Kidney glomerular epithelial cell (primary cell): ENCODE measurements around the gene TNS1.

ENCODE experiments used
- DNase-seq: peaks from one replicate; lab custom pipeline; 2025; lab: John Stamatoyannopoulos, UW

Gene TNS1

GRCh38 chr2:217942731-217943335 is 60.0 kb downstream of the TNS1 start:
- DNase-seq = peak; percentile 30

GRCh38 chr2:217941886-217942728 is 60.7 kb downstream of the TNS1 start:
- DNase-seq = no peak

- no peak for DNase-seq
These were observed 61.5 kb downstream of the TNS1 start for GRCh38 chr2:217941339-217941738.

GRCh38 chr2:217940261-217941220 is 62.3 kb downstream of the TNS1 start:
- no peak for DNase-seq

- DNase-seq = no peak
These were observed 63.1 kb downstream of the TNS1 start for GRCh38 chr2:217939629-217940245.

GRCh38 chr2:217939220-217939619 is 63.6 kb downstream of the TNS1 start:
- DNase-seq = no peak

- DNase-seq = no peak
These were observed 64.8 kb downstream of the TNS1 start for GRCh38 chr2:217938036-217938435.

GRCh38 chr2:217937446-217937845 is 65.3 kb downstream of the TNS1 start:
- DNase-seq = no peak

- no peak for DNase-seq
These were observed 65.8 kb downstream of the TNS1 start for GRCh38 chr2:217936952-217937351.

GRCh38 chr2:217935901-217936684 is 66.7 kb downstream of the TNS1 start:
- no peak for DNase-seq

- peak; percentile 89 for DNase-seq
These were observed 67.4 kb downstream of the TNS1 start for GRCh38 chr2:217935235-217935879.

GRCh38 chr2:217934321-217935131 is 68.3 kb downstream of the TNS1 start:
- peak; percentile 100 for DNase-seq

GRCh38 chr2:217933617-217933993 is 69.2 kb downstream of the TNS1 start:
- no peak for DNase-seq

GRCh38 chr2:217932803-217933616 is 69.8 kb downstream of the TNS1 start:
- DNase-seq = peak; percentile 62

GRCh38 chr2:217931846-217932560 is 70.8 kb downstream of the TNS1 start:
- DNase-seq = no peak

GRCh38 chr2:217930761-217931563 is 71.8 kb downstream of the TNS1 start:
- no peak for DNase-seq
